IPS-18c (cell line): ENCODE data around the gene ZNF776.
"Not testable (repeated sequence)": the region's sequence is repeated elsewhere in the genome, so short reads cannot be mapped to it uniquely, and the experiment has no call there.

Experiments
- H3K4me3 ChIP-seq: 2 replicates; pipeline ENCODE4 v1.7.0; 2013; ENCODE audit warnings: low read depth, mild to moderate bottlenecking, low read length, moderate library complexity; ENCODE audit not compliant: insufficient read depth
- H3K9me3 ChIP-seq: one replicate; pipeline ENCODE4 v1.6.1; 2013; ENCODE audit warnings: mild to moderate bottlenecking, low read length, moderate library complexity; ENCODE audit not compliant: control insufficient read depth, insufficient read depth

The ZNF776 gene

DNA sequence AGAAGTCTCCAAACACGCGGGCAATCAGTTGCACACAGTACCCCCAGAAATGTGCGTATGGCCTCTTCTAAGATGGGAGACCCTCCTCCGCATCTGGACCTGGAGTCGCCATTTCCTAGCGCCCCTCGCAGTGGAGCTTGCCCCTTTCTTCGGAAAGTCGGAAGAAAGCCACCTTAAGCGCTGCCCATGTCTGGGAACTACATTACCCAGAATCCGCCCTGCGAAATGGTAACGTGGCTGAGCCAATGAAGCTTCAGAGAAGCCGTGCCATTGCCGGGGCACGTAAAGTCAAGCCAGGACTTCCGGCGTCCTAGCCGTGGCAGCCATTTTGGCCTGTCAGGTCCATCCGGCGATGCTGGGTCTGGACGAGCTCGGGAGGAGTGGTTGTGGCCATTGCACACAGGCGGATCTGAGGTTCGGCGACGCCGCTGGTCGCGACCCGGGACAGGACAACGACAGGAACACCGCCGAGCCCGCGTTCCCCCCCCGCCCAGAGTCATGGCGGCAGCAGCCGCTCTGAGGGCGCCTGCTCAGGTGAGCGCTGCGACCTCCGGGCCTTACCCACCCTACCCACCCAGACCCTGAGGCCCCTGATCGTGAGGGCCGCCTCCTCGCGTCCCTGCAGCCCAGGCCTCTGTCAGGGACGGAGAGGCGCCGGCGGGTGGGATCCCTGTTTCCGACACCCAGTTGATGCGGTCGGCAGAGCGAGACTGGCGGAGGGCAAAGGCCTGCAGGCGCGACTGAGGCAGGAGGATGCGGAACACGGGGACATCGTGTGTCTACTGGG is 22.9 kb downstream of the ZNF776 start, which contains the start of gene ZNF586:
Gene ZNF586 (plus strand): TSS at position 332 of the 787 bp plus-strand sequence. CDS start 167 bp downstream, at position 499.
- H3K9me3 ChIP-seq, result no peaks in the 10 kb centered on the region
- peak within 1 kb of the TSS; percentile 76 for H3K4me3 ChIP-seq

DNA sequence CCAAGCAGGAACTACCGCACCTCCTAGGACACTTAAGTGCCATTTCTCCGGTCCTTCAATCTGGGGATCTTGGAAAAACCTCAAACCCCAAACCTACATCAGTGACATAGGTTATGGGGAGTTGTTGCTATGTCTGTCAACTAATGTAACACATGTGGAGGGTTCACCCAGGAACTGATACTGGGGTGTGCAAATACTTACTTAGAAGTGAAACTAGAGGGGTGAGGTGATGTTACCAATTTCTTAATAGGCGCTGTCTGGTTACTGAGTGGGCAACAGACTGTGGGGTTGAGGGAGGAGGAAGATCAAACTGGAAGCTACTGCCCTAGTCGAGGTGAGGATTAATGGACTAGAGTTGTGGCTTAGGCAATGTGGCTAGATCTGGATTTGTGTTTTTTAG is 24.8 kb downstream of the ZNF776 start:
- no peak overlapping the region for H3K4me3 ChIP-seq
- no peaks in the 10 kb centered on the region for H3K9me3 ChIP-seq

DNA sequence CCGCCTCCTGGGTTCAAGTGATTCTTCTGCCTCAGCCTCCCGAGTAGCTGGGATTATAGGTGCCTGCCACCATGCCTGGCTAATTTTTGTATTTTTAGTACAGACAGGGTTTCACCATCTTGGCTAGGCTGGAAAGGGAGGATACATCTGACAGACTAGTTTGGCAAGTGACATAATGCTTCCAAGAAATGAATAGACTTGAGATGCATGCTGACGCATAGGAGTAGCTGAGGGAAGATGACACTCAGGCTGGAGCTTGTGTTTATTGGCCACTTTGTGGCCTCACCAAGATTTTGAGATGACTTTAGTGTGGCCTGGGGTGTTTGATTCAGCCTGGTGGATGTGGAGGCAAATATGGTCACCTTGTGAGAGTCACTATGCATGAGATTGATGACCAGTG is 26.9 kb downstream of the ZNF776 start:
- Histone ChIP-seq H3K4me3 (no peak overlapping the region), H3K9me3 (no peaks in the 10 kb centered on the region)

DNA sequence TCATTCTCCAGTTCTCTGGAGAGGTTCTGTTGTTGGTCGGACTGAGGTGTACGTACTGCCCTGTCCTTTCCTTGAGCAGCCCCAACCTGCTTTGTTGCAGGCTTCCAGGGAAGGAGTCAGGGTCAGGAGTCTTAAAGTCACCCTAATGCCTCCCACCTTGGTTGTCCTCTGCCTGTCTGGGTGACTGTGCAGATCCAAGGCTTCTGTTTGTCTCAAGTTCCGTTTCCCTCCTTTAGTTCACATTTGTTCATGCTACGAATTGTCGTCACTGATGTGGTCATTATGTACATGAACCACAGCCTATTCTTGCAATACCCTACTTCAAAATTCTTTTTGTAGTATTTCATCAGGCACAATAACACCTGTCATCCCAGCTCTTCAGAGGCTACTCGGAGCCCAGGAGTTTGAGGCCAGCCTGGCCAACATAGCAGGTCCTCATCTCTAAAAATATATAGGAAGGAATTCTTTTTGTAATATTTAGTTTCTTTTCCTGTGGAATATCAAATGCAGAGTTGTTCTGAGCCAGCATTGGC is 30.2 kb downstream of the ZNF776 start:
- Histone ChIP-seq H3K4me3 (no peak overlapping the region), H3K9me3 (no peaks in the 10 kb centered on the region)

DNA sequence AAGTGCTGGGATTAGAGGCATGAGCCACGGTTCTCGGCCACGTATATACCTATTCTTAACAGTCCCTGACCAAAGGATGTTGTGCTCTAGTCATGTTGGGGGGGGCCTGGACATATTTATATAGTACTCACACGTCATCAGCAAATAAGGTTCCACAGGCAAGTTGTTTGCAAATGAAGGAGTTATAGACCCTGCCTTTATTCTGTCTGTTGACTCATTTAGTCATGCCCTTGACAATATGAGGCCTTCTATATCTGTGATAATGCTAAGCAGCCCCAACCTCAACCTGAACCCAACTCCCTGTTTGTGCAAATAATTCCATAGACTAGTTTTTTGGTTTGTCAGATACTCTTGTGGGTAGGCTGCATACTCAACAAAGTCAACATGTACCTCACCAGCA is 31.7 kb downstream of the ZNF776 start:
- no peak overlapping the region for H3K4me3 ChIP-seq
- no peaks in the 10 kb centered on the region for H3K9me3 ChIP-seq

DNA sequence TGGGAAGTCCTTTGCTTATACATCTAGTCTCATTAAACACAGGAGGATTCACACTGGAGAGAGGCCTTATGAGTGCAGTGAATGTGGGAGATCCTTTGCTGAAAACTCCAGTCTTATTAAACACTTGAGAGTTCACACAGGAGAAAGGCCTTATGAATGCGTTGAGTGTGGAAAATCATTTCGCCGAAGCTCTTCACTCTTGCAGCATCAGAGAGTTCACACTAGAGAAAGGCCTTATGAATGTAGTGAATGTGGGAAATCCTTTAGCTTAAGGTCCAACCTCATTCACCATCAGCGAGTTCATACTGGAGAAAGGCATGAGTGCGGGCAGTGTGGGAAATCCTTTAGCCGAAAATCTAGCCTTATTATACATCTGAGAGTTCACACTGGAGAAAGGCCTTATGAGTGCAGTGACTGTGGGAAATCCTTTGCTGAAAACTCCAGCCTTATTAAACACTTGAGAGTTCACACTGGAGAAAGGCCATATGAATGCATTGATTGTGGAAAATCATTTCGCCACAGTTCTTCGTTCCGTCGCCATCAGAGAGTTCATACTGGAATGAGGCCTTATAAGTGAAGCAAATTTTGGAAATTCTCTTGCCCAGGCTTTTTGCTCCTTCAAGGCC is 32.7 kb downstream of the ZNF776 start:
- Histone ChIP-seq H3K9me3 (no peaks in the 10 kb centered on the region), H3K4me3 (no peak overlapping the region)

DNA sequence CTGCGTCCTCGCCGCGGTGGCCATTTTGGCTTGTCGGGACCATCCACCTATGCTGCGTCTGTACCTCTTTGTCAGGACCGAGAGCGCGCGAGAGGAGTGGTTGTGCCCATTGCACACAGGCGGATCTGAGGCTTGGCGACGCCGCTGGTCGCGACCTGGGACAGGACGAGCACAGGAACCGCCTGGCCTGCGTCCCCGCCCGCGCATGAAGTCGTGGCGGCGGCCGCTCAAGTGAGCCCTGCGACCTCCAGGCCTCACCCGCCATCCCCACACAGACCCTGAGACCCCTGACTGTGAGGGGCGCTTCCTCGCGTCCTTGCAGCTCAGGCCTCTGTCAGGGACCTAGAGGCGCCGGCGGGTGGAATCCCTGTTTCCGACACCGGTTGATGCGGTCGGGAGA is 39.7 kb downstream of the ZNF776 start:
- H3K9me3 ChIP-seq, result peaks cover 4% of the 10 kb centered on the region

DNA sequence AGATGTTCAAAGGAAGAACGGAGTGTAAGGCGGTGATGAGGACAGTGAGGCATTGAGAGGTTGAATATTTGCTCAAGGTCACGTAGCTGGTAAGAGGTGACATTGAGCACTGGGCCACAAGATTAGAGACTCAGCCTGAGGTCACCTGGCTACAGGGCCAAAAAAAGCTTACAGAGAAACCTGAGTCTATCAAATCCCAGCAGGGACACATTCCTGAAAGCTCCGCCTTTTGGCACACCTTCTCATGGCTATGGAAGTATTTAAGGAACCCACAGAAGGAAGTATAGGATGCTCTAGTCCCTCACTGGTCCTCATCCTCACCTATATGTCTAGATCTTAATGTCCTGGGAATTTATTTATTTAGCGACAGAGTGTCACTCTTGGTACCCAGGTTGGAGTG is 40.3 kb downstream of the ZNF776 start:
- no peak overlapping the region for H3K4me3 ChIP-seq
- peaks cover 4% of the 10 kb centered on the region for H3K9me3 ChIP-seq

More for the DNA sequence above, 39.7 kb downstream of the ZNF776 start:
- H3K4me3 ChIP-seq, result no peak overlapping the region; the same call in 1 of the 2 replicates

DNA sequence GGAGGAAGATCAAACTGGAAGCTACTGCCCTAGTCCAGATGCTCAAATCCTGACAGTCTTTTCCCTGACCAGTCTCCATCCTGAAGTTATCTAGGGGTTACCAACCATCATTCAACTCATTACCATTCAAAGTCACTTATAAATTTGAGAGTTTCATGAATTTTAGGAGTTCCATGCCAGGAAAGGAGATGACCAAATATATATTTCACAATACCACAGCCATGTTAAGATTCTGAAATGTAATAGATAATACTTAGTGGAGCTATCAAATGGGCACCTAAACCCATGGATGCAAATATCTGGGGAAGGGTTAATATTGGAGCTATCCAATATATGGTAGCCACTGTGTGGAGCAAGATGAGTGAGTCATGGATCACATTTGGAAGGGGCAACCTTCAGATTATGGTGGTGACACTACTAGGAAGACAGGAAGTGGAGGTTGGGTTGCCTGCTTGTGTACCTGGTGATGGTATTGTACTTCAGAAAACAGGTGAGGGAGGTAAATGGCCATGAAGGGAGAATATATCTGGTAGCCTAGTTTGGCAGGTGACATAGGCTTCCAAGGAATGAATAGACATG is 41.6 kb downstream of the ZNF776 start:
- H3K4me3 ChIP-seq, result no peak overlapping the region
- peaks cover 4% of the 10 kb centered on the region for H3K9me3 ChIP-seq

DNA sequence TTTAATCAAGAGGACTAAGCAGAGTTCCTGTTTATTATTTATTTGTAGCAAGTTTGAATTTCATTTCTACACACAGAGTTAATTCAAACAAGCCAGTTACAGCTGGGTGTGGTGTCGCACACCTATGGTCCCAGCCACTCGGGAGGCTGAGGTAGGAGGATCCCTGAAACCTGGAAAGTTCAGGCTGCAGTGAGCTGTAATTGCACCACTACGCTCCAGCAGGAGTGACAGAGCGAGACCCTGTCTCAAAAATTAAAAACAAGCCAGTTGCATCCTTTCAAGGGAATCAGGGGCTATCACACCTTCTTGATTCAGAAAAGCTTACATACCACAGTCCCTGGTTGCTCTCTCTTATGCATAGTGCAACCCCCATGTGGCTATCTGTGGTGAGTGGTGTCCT is 42.7 kb downstream of the ZNF776 start:
- Histone ChIP-seq H3K9me3 (peaks cover 4% of the 10 kb centered on the region), H3K4me3 (no peak overlapping the region)

DNA sequence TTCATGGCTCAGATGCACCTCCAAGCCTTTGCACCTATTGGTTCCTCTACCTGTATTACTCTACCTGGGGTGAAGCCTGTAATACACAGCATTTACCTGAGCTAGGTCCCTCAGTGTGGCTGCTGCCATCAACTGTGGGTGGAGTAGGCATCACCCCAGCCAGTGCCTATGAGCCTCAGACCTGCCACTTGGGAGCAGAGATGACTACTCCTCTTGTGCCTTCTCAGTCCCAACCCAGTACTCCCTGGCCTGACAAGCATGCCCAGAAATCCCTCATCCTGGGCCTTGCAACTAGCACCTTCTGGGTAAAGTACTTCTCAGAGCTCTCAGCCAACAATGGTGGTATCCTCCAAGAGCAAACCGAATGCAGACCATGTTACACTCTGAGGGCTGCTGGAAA is 50.0 kb downstream of the ZNF776 start:
- H3K9me3 ChIP-seq, result not testable (repeated sequence)

DNA sequence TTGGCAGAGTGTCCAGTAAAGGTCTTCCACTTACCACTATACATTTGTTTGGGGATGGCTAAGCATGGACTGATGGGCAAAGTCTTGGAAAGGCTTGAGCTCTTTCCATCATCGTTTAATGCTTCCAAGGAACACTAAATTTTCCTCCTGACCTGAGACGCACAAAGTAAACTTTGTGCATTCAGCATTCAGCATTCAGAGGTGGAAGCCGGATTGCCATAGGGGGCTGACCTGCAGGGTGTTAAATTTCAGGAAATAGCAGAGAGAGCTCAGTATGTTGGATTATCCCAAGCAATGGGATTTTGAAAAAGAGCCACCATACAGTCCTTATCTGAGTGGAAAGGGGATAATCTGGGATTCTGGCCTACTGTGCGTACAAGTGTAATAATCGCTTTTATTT is 54.1 kb downstream of the ZNF776 start:
- Histone ChIP-seq H3K9me3 (no peaks in the 10 kb centered on the region), H3K4me3 (no peak overlapping the region)

More for the DNA sequence above, 50.0 kb downstream of the ZNF776 start:
- H3K4me3 ChIP-seq, result not testable (repeated sequence)

DNA sequence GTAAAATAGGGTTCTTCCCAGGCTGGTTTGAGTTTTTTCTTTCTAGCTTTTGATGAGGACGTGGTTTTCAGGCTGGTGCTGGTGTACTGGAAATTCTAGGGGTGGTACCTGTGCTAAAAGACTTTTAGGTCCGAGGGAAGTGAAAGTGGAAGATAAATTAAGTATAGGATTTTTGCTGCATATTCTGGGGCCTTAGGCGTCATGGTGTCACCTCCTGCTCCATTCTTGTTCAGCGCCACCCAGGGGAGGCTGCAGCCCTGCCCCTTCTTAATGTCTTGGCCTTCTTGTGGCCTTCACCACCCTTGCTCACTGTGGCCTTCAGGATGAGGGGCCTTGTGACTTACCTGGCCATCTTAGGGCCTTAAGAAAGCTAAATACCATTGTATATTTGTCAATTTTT is 55.7 kb downstream of the ZNF776 start:
- H3K9me3 ChIP-seq, result no peaks in the 10 kb centered on the region
- H3K4me3 ChIP-seq, result no peak overlapping the region

DNA sequence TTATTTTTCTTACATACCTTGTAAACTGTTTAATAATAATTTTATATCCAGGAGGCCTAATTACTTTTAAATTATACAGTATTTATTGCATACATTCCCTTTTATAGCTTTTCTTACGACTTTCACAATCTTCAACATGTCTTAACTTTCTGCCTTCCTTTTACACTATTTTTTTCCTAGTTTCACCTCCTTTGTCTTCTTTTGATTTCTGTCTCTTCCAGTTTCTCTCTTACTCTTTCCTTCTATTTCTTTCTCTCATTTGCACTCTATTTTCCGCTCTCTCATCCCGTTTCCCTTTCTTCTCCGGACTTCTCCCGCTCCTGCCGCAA is 56.6 kb downstream of the ZNF776 start:
- H3K9me3 ChIP-seq, result no peaks in the 10 kb centered on the region
- H3K4me3 ChIP-seq, result peak overlapping the region; percentile 68; the same call in 1 of the 2 replicates

DNA sequence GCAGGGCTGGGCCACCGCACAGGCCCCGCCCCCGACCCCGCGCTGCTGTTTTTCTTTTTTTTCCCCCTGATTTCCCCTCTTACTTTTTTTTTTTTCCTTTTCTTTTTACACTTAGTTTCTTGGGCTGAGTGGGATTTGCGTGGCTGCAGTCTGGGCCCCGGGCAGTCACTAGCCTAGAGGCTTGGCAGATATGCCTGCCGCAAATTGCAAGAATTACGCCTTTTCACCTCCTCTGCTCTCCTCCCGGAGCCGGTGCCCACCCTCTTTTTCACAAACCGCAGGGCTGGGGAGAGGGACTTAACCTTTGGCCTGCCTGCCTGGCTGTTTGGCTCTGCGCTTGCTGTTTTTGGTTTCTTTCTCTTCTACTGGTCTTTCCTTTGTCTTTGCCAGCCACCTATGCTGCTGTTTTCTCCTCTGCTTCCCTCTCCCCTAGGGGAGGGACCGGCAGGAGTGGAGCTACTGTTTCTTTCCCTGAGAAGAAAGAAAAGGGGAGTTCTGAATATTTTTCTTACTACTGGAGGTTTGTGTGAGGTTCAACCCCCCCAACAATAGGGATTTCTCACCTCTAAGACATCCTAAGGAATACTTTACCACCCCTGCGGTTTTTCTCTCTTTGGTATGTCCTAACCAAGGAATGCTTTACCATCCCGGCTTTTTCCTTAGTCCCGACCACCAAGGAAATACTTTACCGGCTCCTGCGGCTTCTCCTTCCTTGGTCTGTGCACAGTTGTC is 57.1 kb downstream of the ZNF776 start:
- Histone ChIP-seq H3K4me3 (peak overlapping the region; percentile 68), H3K9me3 (no peaks in the 10 kb centered on the region)

DNA sequence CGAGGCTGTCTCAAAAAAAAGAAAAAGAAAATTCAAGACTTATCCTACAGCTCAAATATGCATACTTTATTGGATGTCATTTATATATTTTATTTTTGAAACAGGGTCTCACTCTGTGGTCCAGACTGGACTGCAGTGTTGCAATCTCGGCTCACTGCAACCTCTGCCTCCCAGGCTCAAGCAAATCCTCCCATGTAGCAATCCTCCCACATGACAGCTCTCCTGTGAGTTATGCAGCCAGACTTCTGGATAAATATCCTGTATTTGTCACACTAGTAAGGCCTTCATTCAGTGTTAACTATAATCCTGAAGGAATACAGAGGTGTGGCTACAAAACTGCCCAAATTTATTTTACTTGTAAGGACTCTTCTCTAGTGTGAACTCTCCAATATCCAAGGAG is 60.9 kb downstream of the ZNF776 start:
- H3K9me3 ChIP-seq, result peaks cover 2% of the 10 kb centered on the region
- no peak overlapping the region for H3K4me3 ChIP-seq
